ENCODE measurements around the gene TCF19. TPM values are rescaled to one million over a fixed set of nuclear protein-coding genes. Genes with fewer than 3 reads are reported as not detected.
"Not testable (repeated sequence)": the region's sequence is repeated elsewhere in the genome, so short reads cannot be mapped to it uniquely, and the experiment has no call there.

The TCF19 gene
- total RNA-seq, 4 donors from 2014 or later = 2.3 to 6.7 (median 5.8) TPM

GRCh38 chr6:31192431-31193105 lies 34.2 kb downstream of the TCF19 start:
- TF ChIP-seq POLR2AphosphoS5 (IDR thresholded peaks at IDR 0.05) = peak in 1 of 2 donors; percentile 29
- TF ChIP-seq, protein P1, sequence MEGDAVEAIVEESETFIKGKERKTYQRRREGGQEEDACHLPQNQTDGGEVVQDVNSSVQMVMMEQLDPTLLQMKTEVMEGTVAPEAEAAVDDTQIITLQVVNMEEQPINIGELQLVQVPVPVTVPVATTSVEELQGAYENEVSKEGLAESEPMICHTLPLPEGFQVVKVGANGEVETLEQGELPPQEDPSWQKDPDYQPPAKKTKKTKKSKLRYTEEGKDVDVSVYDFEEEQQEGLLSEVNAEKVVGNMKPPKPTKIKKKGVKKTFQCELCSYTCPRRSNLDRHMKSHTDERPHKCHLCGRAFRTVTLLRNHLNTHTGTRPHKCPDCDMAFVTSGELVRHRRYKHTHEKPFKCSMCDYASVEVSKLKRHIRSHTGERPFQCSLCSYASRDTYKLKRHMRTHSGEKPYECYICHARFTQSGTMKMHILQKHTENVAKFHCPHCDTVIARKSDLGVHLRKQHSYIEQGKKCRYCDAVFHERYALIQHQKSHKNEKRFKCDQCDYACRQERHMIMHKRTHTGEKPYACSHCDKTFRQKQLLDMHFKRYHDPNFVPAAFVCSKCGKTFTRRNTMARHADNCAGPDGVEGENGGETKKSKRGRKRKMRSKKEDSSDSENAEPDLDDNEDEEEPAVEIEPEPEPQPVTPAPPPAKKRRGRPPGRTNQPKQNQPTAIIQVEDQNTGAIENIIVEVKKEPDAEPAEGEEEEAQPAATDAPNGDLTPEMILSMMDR (IDR thresholded peaks at IDR 0.05) = peak; percentile 53 to 65 (median 61)
- not testable (repeated sequence) for H3K9me3 ChIP-seq; H3K27ac ChIP-seq (replicated peaks in 1 of 4); H3K4me3 ChIP-seq; H3K36me3 ChIP-seq; H3K27me3 ChIP-seq; DNase-seq (ENCODE audit: extremely low spot score)
- WGBS = 57% methylated on average over 10 of the region's 10 CpGs
- H3K4me1 ChIP-seq = peaks cover 7 to 24% (median 16%) of the 10 kb centered on the region in 4 donors
- intact Hi-C loops (cut with DNase I) = loop anchor here (2.0 kb wide), 1 partner anchor 56 kb away; no protein-coding TSS in a partner anchor

GRCh38 chr6:31193206-31193605 lies 34.8 kb downstream of the TCF19 start:
- no peak for DNase-seq (ENCODE audit: extremely low spot score)
- Histone ChIP-seq H3K27me3 (no peaks in the 10 kb centered on the region), H3K27ac (replicated peaks in 1 of 4) (no peak overlapping the region), H3K36me3 (peaks cover 0 to 4% (median 0%) of the 10 kb centered on the region in 4 donors), H3K9me3 (no peaks in the 10 kb centered on the region), H3K4me3 (no peak overlapping the region), H3K4me1 (peaks cover 7 to 26% (median 18%) of the 10 kb centered on the region in 4 donors)
- TF ChIP-seq, protein P1 (IDR thresholded peaks at IDR 0.05) = no peak
- TF ChIP-seq POLR2A (IDR thresholded peaks at IDR 0.05; ENCODE audit: low read depth) (no peak), EP300 (IDR thresholded peaks at IDR 0.05) (no peak), POLR2AphosphoS5 (IDR thresholded peaks at IDR 0.05) (no peak)
- WGBS = 93% methylated on average over 6 of the region's 8 CpGs
- intact Hi-C loops (cut with DNase I) = loop anchor here (2.0 kb wide), 1 partner anchor 56 kb away; no protein-coding TSS in a partner anchor

DNA sequence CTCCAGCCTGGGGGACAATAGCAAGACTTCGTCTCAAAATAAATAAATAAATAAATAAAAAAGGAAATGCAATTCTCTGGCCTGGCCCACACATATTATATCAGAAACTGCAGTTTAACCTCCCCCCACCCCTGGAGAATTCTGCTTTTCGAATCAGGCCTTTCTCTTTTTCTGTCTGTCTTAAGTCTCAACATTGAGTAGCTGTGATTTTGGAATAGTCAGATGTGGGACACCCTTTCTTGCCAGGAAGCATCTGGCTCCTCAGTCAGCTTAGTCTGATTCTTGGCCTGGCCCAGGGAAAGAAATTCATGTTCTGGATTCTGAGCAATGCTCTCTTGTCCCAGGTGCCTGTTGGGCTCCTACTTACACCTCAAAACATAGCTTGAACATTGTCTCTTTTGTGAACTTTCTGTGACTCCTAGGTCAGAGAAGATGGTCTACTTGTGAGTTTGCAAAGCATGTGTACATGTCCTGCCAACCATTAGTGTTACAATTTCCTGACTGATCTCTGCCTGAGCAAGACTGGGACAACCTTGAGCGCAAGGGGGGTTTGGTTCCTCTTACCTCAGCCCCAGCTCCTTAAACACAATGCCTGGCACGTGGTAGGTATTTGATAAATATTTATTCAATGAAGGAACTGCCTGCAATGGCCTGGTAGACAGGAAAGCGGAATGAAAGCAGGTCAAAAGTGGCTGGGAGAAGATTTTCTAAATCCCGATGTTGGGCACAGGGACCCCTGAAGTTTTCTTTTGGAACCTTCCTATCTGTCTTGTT lies 35.9 kb downstream of the TCF19 start:
- intact Hi-C loops (cut with DNase I) = no loop called here
- peaks cover 16 to 36% (median 27%) of the 10 kb centered on the region in 4 donors for H3K4me1 ChIP-seq
- no peaks in the 10 kb centered on the region for H3K27me3 ChIP-seq
- DNase-seq (ENCODE audit: extremely low spot score) = no peak
- H3K9me3 ChIP-seq = no peaks in the 10 kb centered on the region
- no peak overlapping the region for H3K4me3 ChIP-seq
- WGBS = 59% methylated on average over 6 of the region's 6 CpGs
- no peak for TF ChIP-seq POLR2AphosphoS5 (IDR thresholded peaks at IDR 0.05)
- TF ChIP-seq, protein P1 (IDR thresholded peaks at IDR 0.05) = no peak
- no peak for TF ChIP-seq POLR2A (IDR thresholded peaks at IDR 0.05; ENCODE audit: low read depth)
- no peak for TF ChIP-seq EP300 (IDR thresholded peaks at IDR 0.05)
- peaks cover 0 to 4% (median 0%) of the 10 kb centered on the region in 4 donors for H3K36me3 ChIP-seq
- H3K27ac ChIP-seq (replicated peaks in 1 of 4) = no peak overlapping the region

- DNase-seq (ENCODE audit: extremely low spot score); H3K9me3 ChIP-seq; H3K27ac ChIP-seq (replicated peaks in 1 of 4); H3K27me3 ChIP-seq; H3K4me3 ChIP-seq; H3K36me3 ChIP-seq: not testable (repeated sequence)
- WGBS = 93% methylated on average over 36 of the region's 41 CpGs
- H3K4me1 ChIP-seq = peaks cover 16 to 42% (median 30%) of the 10 kb centered on the region in 4 donors
- intact Hi-C loops (cut with DNase I) = loop anchor here (5.0 kb wide), 1 partner anchor 77 kb away; the partner anchor contains the start of gene HLA-C
These were observed 37.1 kb downstream of the TCF19 start for GRCh38 chr6:31195308-31195979.

- DNase-seq (ENCODE audit: extremely low spot score); H3K27me3 ChIP-seq; H3K9me3 ChIP-seq: not testable (repeated sequence)
- Histone ChIP-seq H3K36me3 (peaks cover 0 to 11% (median 0%) of the 10 kb centered on the region in 4 donors), H3K4me3 (peak overlapping the region; percentile 66 to 85 (median 70)), H3K4me1 (peaks cover 16 to 42% (median 30%) of the 10 kb centered on the region in 4 donors), H3K27ac (replicated peaks in 1 of 4) (peak overlapping the region; percentile 92 to 97 (median 93))
- 72% methylated on average over 24 of the region's 25 CpGs for WGBS
- intact Hi-C loops (cut with DNase I) = loop anchor here (2.0 to 5.0 kb wide), 2 partner anchors 76 to 170 kb away; partner anchors contain the start of gene HLA-C
These were observed 38.0 kb downstream of the TCF19 start for GRCh38 chr6:31196251-31197022.

All from esophagus muscularis mucosa (tissue), 4 donors.